Pancreas (tissue), 10 donors: Measurements from ENCODE around the gene CAND2. TPM values are rescaled to one million over a fixed set of nuclear protein-coding genes. Genes with fewer than 3 reads are reported as not detected.

Experiments
- ATAC-seq, 4 donors: fragments of 200-7000 bp; cut with Tn5 transposase; one replicate each; pipeline versions ENCODE4 v1.8.0 to v1.9.1; 2020; ENCODE audit warnings: mild to moderate bottlenecking in 4 of 4, moderate library complexity in 4 of 4
- DNase-seq, 6 donors: peaks; one replicate each; pipeline ENCODE4 v3.0.0-alpha.2; 2020
- FAIRE-seq: peaks from 2 replicates; lab custom pipeline; 2012; peaks lifted over from hg19 to GRCh38; lab: Jason Lieb, UNC
- H3K27ac ChIP-seq, 4 donors: fragments of 200-600 bp; sonication (generic); 1 replicate in 3 of 4; 2 replicates in 1 of 4; pipeline versions ENCODE4 v1.5.0 to v1.8.0; 2020
- H3K27me3 ChIP-seq, 4 donors: fragments of 200-600 bp; one replicate each; pipeline ENCODE4 v1.8.0; 2021
- H3K36me3 ChIP-seq, 3 donors: fragments of 200-600 bp; sonication (generic) in 1 of 3; one replicate each; pipeline versions ENCODE4 v1.5.0 to v1.8.0; 2020 to 2021
- H3K4me1 ChIP-seq, 3 donors: fragments of 200-600 bp; one replicate each; pipeline ENCODE4 v1.8.0; 2021
- H3K4me3 ChIP-seq, 4 donors: fragments of 200-600 bp; sonication (generic) in 2 of 4; one replicate each; pipeline versions ENCODE4 v1.5.0 to v1.8.0; 2020 to 2021
- H3K9me3 ChIP-seq, 4 donors: fragments of 200-600 bp; one replicate each; pipeline ENCODE4 v1.8.0; 2021
- CTCF ChIP-seq, 4 donors: fragments of 200-600 bp; sonication (generic) in 3 of 4; IDR thresholded peaks; one replicate each; pipeline versions ENCODE4 v1.5.0 to v1.8.0; 2021; ENCODE audit warnings: antibody characterized with exemption in 4 of 4
- WGBS, 2 donors: extraction: QIAGEN DNeasy Blood & Tissue Kit; methylation state at CpG; one replicate each; pipeline ENCODE4 v1.1.7; 2013; 5-methylcytosine and 5-hydroxymethylcytosine counted together
- intact Hi-C, 3 donors: fragments of 100-400 bp; cut with DNase I; formaldehyde crosslinking; loops; one replicate each; pipeline versions ENCODE4 v1.11.1 to v1.14.2; 2022
- polyA plus RNA-seq, 2 donors: library from polyadenylated mRNA; stranded (reverse); fragments of 200-250 nt; gene quantifications; one replicate each; pipeline ENCODE4 v1.2.3, GENCODE V29; 2013
- total RNA-seq, 6 donors: library from RNA; stranded (reverse); fragmentation: NEBNext Ultra II Directional in 4 of 6; extraction: Animal tissue kit (Norgen Biotek cat#: 25700) in 4 of 6; gene quantifications; one replicate each; pipeline versions ENCODE4 v1.2.1 to v1.2.4, GENCODE V29; 2021 to 2023
- donor health status: healthy with polysubstance abuse.
- donor health status: DM: no; HTN: no; CAD: no; lungs with moderate emphysema.
- donor health status: DM: no; HTN: no; CAD: no.
- donor health status: control.
- donor health status: control.
- donor health status: Bipolar disorder and iron deficiency.
- donor health status: DM: yes; HTN: yes; CAD: no.
- donor health status: DM: no; HTN: no; CAD: no.
- donor health status: DM: no; HTN: no; CAD: no.
- donor health status: DM: yes; HTN: yes; CAD: no.

Gene CAND2
- total and polyA plus RNA-seq, 8 donors: 1.6 to 6.2 (median 3.3) TPM

- no peak for TF ChIP-seq CTCF (IDR thresholded peaks at IDR 0.05)
- Histone ChIP-seq H3K27ac (no peak overlapping the region), H3K9me3 (no peaks in the 10 kb centered on the region), H3K36me3 (no peaks in the 10 kb centered on the region), H3K27me3 (no peaks in the 10 kb centered on the region), H3K4me1 (peaks cover 0 to 4% (median 3%) of the 10 kb centered on the region in 3 donors), H3K4me3 (no peak overlapping the region)
- intact Hi-C loops: loop anchor here in 1 of 3 donors (10.0 kb wide), 1 partner anchor 114 kb away; no protein-coding TSS in a partner anchor
- no peak for DNase-seq
- ATAC-seq: no peak
- no peak for FAIRE-seq
- WGBS, 2 donors: 67 to 72% methylated on average over 9 of the region's 9 CpGs
Measured at GRCh38 chr3:12870942-12871341, 74.5 kb downstream of the CAND2 start.

GRCh38 chr3:12871404-12871983 is 75.0 kb downstream of the CAND2 start:
- WGBS, 2 donors: 64 to 68% methylated on average over 12 of the region's 12 CpGs
- Histone ChIP-seq H3K27ac (no peak overlapping the region), H3K27me3 (no peaks in the 10 kb centered on the region), H3K36me3 (no peaks in the 10 kb centered on the region), H3K4me1 (peaks cover 0 to 4% (median 3%) of the 10 kb centered on the region in 3 donors), H3K4me3 (no peak overlapping the region), H3K9me3 (no peaks in the 10 kb centered on the region)
- ATAC-seq (no peak), DNase-seq (no peak), FAIRE-seq (no peak)
- TF ChIP-seq CTCF (IDR thresholded peaks at IDR 0.05): no peak
- intact Hi-C loops: loop anchor here in 1 of 3 donors (10.0 kb wide), 1 partner anchor 113 kb away; no protein-coding TSS in a partner anchor

- intact Hi-C loops: loop anchor here in 1 of 3 donors (10.0 kb wide), 1 partner anchor 109 kb away; no protein-coding TSS in a partner anchor
- no peak overlapping the region for H3K27ac ChIP-seq
- H3K36me3 ChIP-seq: no peaks in the 10 kb centered on the region
- no peaks in the 10 kb centered on the region for H3K9me3 ChIP-seq
- peak overlapping the region in 2 of 4 donors; percentile 5 to 38 for H3K4me3 ChIP-seq
- H3K27me3 ChIP-seq: no peaks in the 10 kb centered on the region
- ATAC-seq (peak; percentile 78 to 95 (median 90)), DNase-seq (peak in 5 of 6 donors; percentile 38 to 75 (median 55)), FAIRE-seq (no peak)
- WGBS, 2 donors: 25 to 26% methylated on average over 55 to 60 of the region's 60 CpGs
- H3K4me1 ChIP-seq: peaks cover 0 to 7% (median 0%) of the 10 kb centered on the region in 3 donors
- TF ChIP-seq CTCF (IDR thresholded peaks at IDR 0.05): no peak
Measured at GRCh38 chr3:12875857-12876836, 79.7 kb downstream of the CAND2 start.

GRCh38 chr3:12877040-12877439 is 80.6 kb downstream of the CAND2 start:
- ATAC-seq (no peak), DNase-seq (no peak), FAIRE-seq (no peak)
- intact Hi-C loops: loop anchor here in 1 of 3 donors (10.0 kb wide), 1 partner anchor 108 kb away; no protein-coding TSS in a partner anchor
- TF ChIP-seq CTCF (IDR thresholded peaks at IDR 0.05): no peak
- Histone ChIP-seq H3K4me3 (no peak overlapping the region), H3K4me1 (peaks cover 0 to 7% (median 0%) of the 10 kb centered on the region in 3 donors), H3K36me3 (no peaks in the 10 kb centered on the region), H3K9me3 (no peaks in the 10 kb centered on the region), H3K27ac (no peak overlapping the region), H3K27me3 (no peaks in the 10 kb centered on the region)
- WGBS, 2 donors: 90 to 92% methylated on average over 7 of the region's 7 CpGs
